ENCODE data around the gene GRK4. TPM values are rescaled to one million over a fixed set of nuclear protein-coding genes. Genes with fewer than 3 reads are reported as not detected.

The GRK4 gene
- total RNA-seq, 1 donor from 2014 or later, result 4.0 TPM

DNA sequence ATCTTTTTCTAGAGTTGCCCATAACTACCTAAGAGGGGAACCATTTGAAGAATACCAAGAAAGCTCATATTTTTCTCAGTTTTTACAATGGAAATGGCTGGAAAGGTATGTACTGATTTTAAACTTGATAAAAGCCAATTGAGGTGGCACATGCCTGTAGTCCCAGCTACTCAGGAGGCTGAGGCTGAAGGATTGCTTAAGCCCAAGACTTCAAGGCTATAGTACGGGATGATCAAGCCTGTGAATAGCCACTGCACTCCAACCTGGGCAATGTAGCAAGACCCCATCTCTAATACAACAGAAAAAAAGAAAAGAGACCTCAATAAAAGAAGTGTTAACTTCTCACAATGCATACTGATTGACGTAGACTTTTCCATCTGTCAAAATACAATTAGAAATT, 44.4 kb downstream of the GRK4 start:
- intact Hi-C loops (cut with micrococcal nuclease), result no loop called here

DNA sequence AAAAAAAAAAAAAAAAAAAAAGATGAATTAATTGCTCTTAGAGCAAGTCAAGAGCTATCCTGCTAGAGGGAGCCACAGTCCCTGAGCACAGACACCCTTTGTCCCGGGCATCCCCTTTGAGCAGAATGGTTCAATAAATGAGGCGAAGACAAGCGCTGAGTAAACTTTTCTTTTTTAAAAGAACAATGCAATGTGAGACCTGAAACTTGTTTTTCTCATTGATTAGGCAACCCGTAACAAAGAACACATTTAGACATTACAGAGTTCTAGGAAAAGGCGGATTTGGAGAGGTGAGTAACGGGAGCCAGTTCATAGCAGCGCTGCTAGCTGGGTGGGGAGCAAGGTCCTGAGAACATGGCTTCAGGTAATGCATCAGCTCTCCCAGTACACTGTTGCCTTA, 46.1 kb downstream of the GRK4 start:
- intact Hi-C loops (cut with micrococcal nuclease), result no loop called here

DNA sequence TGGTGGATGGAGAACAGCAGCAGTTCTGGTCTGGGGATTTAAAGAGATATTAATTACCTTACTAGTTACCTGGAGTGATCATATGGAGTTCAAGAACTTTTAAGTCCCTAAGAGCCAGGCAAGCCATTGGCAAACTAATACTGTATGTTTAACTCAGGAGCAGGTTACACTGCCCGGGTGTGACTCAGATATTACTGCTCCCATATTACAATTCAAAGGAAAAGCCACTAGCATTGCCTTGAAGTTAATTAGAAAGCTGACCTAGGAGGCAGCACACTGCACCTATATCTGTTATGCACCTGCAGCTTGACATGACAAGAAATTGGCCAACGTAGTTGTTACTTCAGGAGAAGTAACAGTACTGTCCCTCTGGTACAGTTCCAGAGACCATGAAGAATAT, 47.2 kb downstream of the GRK4 start:
- intact Hi-C loops (cut with micrococcal nuclease), result no loop called here

DNA sequence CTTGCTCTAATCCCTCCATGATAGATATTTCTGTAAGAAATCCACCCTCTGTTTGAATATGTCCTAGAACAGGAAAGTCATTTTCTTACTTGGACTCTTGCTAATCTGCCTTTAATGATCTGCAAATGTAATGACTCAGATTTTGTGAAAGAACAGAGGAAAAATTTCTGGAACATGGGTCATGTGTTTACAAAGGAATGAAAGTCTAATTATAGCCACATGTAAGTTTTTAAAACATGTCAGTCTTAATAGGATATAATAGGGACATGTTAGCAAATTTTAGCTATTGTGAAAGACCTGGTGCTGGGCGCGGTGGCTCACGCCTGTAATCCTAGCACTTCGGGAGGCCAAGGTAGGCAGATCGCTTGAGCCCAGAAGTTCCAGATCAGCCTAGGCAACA, 47.6 kb downstream of the GRK4 start:
- intact Hi-C loops (cut with micrococcal nuclease), result no loop called here

DNA sequence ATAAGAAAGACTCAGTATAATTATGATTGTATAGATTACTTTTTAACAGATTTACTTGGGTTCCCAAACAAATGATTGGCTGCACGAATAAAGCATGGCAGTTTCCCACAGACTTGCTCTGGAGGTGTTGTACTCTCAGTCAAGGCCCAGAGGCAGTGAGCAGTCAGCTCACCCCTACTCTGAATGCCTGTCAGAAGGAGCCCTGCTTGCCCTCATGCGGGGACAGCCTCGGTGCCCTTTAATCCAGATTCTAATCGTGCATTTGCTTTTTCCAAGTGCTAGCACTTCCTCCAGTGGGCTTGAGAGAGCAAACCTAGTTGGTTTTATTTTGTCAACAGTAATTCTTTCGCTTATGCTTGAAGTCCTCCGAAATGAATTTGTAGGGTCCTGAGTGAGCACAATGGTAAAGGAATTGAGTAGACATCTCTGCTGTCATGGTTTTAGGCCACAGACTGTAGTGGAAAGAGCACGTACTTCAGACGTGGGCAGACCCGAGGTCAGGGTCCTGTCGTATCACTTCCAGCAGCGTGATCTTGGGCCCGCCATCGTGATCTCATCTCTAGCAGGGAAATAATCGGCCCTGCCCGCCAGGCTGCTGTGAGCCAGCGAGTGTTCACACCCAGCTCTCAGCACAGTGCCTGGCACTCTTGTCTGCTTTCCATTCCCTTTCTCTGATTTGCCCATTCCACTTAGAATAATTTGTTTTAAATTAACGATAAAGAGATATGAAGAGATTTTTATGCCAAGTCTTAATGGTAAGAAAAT, 48.3 kb downstream of the GRK4 start:
- intact Hi-C loops (cut with micrococcal nuclease), result no loop called here

DNA sequence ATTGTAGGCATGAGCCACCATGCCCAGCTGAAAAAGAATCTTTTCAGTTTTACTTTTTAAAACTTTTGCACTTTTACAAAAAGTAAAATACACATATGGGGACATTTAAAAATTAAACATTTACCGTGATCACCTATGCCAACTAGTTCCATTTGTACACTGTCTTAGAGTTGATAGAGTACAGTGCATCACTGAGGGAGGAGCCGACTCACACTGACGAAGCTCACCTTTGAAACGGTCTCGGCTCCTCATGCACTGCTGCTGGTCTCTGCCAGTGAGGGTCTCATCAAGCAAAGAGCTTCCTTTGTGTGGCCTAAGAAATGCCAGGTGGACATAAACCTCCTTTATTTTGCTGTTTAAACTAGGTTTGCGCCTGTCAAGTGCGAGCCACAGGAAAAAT, 50.0 kb downstream of the GRK4 start:
- intact Hi-C loops (cut with micrococcal nuclease), result no loop called here

DNA sequence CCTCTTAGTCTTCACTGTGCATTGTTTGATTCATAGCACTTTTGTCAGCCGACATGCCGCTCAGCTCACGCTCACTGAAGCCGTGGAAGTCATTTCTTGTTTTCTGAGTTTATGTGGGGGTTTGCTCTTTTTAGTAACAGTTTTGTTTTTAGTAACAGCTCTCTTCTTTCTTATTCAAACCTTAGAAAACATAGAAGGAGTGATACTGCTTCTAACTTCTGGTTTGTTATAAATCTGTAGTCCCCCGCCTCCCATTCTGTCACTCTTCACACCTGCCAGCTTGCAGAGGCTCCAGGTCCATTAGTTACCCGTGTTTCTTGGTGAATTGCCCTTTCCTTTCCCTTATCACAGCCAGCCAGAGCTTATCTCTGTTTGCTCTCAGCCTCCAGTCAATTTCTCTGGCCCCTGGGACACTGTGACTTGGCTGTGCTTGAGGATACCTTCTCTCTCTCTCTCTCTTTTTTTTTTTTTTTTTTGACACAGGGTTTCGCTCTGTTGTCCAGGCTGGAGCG, 50.5 kb downstream of the GRK4 start:
- intact Hi-C loops (cut with micrococcal nuclease), result no loop called here

DNA sequence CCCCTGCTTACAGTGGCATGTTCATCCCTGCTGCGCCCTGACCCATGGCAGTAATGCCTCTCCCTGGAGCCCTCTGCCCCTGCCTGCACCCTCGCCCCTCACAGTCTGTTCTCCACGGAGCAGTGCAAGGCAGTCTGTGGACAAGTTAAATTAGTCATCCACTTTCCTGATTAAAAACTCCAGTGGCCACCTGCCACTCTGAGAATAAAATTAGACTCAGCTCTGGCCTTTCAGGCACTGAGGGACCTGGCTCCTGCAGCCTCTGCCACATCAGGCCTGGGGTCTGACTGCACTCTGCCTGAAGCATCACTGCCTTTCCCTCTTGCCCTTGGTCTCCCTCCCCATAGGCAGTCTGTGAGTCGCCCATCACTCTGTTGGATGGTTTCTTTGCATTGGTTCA, 53.6 kb downstream of the GRK4 start:
- intact Hi-C loops (cut with micrococcal nuclease), result no loop called here

DNA sequence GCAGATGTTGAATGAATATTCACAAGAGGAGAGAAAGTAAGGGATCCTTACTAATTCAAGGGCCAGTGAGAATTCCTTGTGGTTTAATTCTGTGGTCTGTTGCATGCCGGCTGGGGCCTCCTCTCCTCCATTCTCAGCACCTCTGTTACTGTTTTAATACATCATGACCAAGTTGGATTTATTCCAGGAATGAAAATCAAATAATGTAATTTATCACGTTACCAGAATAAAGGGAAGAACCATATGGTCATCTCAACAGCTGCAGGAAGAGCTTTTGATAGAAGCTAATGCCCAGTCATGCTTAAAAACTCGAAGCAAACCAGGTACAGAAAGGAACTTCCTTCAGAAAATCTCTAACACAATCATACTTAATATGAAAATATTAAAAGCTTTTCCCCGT, 54.1 kb downstream of the GRK4 start:
- intact Hi-C loops (cut with micrococcal nuclease), result no loop called here

DNA sequence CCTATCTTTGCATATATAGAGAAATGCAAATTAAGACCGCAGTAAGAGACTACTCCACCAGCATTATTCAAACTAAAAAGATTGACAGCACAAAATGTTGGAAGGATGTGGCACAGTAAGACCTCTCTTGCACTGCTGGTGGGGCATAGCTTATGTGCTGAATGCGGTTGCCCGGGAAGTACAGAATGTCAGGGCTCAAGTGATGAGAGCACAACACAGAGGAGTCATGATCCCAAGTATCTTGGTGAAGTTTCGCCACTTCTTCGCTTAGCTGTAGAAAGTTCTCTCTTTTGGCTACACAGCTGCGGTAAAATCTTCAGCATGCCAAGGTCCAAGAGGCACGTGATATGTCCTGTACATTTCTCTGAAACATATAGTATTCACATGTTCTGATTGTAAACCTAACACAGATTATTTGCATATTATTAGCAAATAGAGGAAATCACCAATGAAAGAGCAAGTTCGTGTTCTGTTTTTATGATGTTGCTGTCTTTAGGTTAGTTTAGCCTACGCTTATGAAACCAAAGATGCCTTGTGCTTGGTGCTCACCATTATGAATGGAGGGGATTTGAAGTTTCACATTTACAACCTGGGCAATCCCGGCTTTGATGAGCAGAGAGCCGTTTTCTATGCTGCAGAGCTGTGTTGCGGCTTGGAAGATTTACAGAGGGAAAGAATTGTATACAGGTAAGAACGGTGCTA, 55.9 kb downstream of the GRK4 start:
- intact Hi-C loops (cut with micrococcal nuclease), result no loop called here

DNA sequence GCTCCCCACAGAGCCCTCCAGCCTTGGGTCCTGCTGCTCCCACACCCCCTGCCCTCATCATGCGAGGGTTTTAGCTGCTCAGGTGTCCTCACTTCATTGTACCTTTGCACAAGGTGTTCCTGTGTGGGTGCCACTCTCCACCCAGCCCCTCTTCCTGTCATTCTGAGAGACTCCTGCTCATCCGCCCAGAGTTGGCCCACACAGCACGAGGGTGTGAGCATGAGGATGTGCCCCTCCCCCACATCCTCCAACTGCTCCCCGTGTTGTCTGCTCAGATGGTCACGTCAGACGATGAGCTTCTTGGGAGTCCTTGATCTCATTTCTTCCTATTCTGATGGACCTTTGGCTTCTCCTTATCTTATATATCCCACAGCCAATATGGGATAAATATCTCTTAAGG, 57.8 kb downstream of the GRK4 start:
- intact Hi-C loops (cut with micrococcal nuclease), result no loop called here

DNA sequence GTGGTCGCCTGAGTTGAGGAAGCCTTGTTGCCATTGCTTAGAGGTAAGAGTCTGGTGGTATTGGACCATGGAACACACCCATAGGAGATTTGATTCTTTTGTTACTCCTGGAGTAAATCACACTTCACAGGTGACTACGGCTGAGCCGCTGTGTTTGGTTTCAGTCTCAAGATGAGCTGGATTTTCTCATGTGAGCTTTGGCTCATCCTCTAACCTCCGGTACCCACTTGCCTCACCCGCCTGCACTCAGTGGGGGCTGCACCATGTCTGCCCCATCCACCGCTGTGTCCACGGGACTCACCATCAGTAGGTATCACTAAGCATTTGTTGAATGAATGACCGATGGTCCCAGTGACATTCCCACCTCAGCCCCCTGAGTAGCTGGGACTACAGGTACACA, 58.3 kb downstream of the GRK4 start:
- intact Hi-C loops (cut with micrococcal nuclease), result no loop called here

DNA sequence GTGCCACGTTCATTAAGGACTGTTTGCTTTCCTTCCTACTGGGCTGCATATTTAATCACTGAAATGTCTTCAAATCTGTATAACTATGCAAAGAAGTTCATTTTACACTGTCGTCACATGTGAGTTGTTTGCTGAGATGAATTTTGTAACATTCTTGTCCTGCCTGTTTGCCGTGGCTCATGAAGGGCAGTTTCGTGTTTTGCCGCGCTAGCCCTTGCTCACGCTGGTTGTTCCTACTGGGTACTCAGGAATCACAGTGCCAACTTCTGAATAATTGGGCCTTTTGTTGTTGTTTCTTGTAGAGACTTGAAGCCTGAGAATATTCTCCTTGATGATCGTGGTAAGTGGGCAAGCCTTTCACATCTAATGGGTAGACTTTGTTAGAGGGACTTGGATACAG, 58.7 kb downstream of the GRK4 start:
- intact Hi-C loops (cut with micrococcal nuclease), result no loop called here

DNA sequence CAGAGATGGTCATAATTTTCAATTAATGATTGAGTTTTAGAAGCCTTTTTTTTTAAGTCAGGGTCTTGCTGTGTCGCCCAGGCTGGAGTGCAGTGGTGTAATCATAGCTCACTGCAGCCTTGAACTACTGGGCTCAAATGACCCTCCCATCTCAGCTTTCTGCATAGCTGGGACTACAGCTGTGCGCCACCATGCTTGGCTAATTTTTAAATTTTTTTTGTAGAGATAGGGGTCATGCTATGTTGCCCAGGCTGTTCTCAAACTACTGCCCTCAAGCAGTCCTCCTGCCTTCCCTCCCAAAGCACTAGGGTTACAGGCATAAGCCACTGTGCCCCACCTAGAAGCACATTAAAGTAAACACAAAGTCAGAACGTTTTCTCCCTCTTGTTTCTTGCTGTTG, 59.3 kb downstream of the GRK4 start:
- intact Hi-C loops (cut with micrococcal nuclease), result no loop called here

DNA sequence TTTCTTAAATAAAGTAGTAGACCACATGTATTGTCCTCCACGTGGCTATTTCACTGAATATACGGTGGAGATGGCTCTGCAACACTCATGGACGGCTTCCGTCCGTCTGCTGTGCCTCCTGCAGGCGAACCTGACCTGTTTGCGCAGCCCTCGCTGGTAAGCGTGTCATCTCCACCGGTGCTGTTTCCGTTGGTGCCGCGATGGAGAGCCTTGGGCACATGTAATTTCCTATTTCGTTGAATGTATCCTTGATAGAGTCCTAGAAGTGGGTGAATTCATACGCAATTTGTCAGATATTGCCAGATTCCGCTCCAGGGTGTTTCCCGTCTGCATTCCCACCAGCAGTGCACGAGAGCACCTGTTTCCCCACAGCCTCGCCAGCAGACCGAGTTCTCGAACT, 62.5 kb downstream of the GRK4 start:
- intact Hi-C loops (cut with micrococcal nuclease), result no loop called here

DNA sequence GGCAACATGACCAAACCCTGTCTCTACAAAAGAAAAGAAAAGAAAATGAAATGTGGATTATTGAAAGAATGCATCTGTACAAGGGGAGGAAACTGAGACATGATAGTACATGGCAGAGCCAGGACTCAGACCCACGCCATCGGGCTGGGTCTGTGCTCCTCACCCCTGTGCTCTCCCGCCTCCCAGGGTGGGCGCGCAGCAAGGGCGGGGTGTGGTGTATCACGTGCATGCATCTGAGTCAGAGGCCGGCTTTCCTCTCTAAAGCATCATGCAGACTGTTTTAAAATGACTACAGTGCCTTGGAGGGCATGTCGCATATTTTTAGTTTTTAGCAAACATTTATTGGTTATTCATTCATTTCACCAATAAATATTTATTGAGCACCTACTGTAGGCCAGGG, 63.2 kb downstream of the GRK4 start:
- intact Hi-C loops (cut with micrococcal nuclease), result no loop called here

DNA sequence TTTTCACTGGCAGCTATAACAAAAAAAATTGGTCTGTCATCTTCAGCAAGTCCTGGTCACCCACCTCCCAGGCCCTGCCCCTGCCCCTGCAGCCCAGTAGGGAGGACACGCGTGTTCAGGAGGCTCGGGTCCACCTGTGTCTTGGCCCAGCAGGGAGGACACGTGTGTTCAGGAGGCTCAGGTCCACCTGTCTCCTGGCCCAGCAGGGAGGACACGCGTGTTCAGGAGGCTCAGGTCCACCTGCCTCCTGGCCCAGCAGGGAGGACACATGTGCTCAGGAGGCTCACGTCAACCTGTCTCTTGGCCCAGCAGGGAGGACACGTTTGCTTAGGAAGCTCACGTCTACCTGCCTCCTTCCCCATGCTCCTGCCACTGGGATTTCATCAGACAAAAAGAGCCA, 66.1 kb downstream of the GRK4 start:
- intact Hi-C loops (cut with micrococcal nuclease), result no loop called here

DNA sequence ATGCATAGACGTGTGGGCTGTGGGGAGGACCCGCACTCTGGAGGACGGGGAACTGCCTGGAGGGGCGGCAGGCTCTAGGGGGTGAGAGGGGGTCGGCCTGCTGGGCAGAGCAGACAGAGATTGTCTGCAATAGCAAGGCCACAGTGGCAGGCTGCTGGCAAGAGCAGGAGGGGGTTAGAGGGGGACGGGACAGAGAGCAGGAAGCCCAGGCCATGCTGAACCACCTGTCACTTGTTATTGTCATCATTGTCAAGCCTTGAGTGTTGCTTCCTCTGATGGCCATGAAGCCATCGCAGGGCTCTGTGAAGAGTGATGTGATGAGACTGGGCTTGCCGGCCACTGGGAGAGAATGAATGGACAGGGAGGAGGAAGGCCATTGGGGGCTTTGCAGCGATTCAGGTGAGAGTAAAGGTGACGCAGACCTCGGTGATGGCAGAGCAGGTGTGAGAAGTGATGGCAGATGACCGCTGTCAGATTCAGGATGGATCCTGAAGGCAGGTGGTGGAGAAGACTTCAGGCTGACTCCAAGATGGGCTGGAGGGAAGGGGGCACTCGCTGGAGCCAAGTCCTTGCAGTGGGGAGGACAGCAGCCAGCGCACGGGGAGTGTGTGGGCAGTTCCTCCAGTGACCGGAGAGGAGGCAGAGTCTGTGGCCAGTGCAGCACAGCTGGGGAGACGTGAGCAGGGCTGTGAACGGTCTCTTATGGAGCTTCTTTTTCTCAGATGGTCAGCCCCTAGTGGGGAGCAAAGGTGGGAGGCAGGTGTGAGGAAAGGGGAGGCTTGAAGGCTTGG, 67.4 kb downstream of the GRK4 start:
- intact Hi-C loops (cut with micrococcal nuclease), result no loop called here

DNA sequence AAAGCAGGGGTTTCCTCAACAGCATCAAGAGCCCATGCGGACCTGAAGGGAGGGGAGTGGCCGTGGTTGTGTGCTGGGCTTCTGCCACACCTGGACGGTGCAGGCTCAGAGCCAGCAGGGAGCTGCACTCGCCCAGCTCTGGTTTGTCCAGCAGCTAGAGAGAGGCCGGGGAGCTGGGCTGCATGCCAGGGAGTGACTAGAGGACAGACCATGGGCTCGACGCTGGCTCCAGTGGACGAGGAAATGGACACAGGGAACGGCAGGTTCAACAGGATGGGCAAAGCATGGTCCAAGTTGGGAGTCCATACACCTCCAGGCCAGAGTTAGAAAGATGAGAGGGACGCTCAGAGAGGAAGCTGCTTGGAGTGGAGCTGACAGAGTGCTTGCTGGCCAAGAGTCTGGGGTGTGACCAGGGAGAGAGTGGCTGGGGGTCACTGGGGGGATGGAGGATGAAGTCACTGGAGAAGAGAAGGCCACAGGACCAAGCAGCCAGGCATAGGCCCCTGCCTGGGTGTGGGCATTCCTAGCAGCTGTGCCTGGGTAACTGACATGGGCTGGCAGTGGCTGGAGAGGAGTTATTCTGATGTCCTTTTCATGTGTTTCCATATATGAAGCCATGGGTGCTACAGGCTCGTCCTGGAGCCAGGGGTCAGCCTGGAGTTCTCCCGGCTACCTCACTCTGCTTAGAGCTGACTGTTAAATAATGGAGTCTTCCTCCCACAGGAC, 68.1 kb downstream of the GRK4 start:
- intact Hi-C loops (cut with micrococcal nuclease), result no loop called here

DNA sequence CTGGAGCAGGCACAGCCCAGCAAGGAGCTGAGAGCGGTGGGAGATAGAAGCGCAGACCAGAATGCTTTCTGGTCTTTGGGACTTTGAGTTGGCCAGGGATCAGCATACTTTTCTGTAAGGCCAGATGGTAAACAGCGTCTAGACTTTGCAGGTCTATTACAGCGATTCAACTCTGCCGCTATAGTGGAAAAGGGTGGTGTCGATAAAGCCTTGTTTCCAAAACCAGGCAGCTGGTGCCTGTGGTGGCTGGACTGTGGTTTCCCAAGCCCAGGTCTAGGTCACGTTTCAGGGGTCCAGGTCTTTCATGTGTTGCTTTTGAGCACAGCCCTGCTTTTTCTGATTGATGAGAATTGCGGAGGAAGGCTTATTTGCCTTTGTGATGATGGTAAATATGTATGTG, 70.9 kb downstream of the GRK4 start:
- intact Hi-C loops (cut with micrococcal nuclease), result no loop called here

DNA sequence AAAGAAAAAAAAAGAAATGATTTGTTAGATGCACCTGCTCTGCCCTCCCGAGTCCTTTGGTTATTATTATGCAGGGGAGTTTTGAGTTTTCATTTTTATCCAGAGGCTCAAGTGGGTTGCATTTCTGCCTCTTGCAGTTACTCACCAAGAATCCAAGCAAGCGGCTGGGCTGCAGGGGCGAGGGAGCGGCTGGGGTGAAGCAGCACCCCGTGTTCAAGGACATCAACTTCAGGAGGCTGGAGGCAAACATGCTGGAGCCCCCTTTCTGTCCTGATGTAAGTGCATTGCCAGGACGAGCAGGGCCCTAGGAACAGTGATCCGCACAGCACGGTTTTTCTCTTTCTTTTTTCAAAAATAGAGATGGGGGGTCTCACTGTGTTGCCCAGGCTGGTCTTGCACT, 71.9 kb downstream of the GRK4 start:
- intact Hi-C loops (cut with micrococcal nuclease), result no loop called here

DNA sequence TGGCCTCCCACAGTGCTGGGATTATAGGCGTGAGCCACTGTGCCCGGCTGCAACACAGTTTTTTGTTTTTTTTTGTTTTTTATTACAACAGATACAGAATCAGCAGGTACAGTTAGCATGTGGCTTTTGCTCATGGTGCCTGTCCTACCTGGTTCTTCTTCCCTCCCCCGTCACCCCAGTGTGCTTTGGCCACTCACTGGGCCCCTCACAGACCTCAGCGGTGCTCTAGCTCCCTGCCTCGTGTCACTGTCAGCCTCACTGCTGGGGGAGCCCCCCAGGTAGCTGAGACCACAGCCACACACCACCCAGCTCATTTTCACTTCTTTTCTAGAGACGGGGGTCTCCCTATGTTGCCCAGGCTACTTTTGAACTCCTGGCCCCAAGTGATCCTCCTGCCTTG, 72.3 kb downstream of the GRK4 start:
- intact Hi-C loops (cut with micrococcal nuclease), result no loop called here

Data from T-helper 1 cell treated with Interleukin-12 subunit alpha and Interleukin-12 subunit beta and Interleukin-4 antibody, amounts not matched to agents 30 ng/mL and 1 ng/mL, for 36 hours (primary cell).